WTC11 (cell line): ENCODE data around the gene EIF2D. TPM values are rescaled to one million over a fixed set of nuclear protein-coding genes. Genes with fewer than 3 reads are reported as not detected.

Experiments used
- ATAC-seq: fragments of 200-7000 bp; cut with Tn5 transposase; 2 replicates; pipeline ENCODE4 v1.10.0; 2021; ENCODE audit warnings: mild to moderate bottlenecking, moderate library complexity
- CTCF ChIA-PET: fragments of 300-600 bp; sonication (Branson Sonifier 250); formaldehyde crosslinking; loops from one replicate; lab custom pipeline; 2021; ENCODE audit warnings: antibody characterized with exemption; lab: Charles Lee
- POLR2A ChIA-PET: fragments of 350-600 bp; sonication (Branson Sonifier 250); formaldehyde crosslinking; loops from one replicate; lab custom pipeline; 2021; ENCODE audit warnings: antibody characterized with exemption; lab: Charles Lee
- DNase-seq: peaks from one replicate; pipeline ENCODE4 v3.0.0; 2021; ENCODE audit warnings: low spot score
- H3K27ac Mint-ChIP-seq: 2 replicates; pipeline ENCODE4 v1.8.0; 2021; ENCODE audit warnings: mixed read lengths
- H3K27me3 Mint-ChIP-seq: 2 replicates; pipeline ENCODE4 v1.8.0; 2021; ENCODE audit warnings: low read depth, mild to moderate bottlenecking, moderate library complexity, mixed read lengths
- H3K36me3 Mint-ChIP-seq: 2 replicates; pipeline ENCODE4 v1.8.0; 2021; ENCODE audit warnings: mixed read lengths
- H3K4me1 Mint-ChIP-seq: 2 replicates; pipeline ENCODE4 v1.8.0; 2022; ENCODE audit warnings: mixed read lengths
- H3K4me3 Mint-ChIP-seq: 2 replicates; pipeline ENCODE4 v1.8.0; 2021; ENCODE audit warnings: mild to moderate bottlenecking, moderate library complexity, mixed read lengths
- H3K9me3 Mint-ChIP-seq: 2 replicates; pipeline ENCODE4 v1.8.0; 2021; ENCODE audit warnings: mixed read lengths
- ATF2 ChIP-seq: sonication (generic); formaldehyde crosslinking; IDR thresholded peaks from 2 replicates; pipeline ENCODE4 v1.8.1; 2022; ENCODE audit warnings: low read depth, missing genetic modification reagents, borderline replicate concordance
- ATF6 ChIP-seq: sonication (generic); formaldehyde crosslinking; IDR thresholded peaks from 2 replicates; pipeline ENCODE4 v1.8.1; 2023; ENCODE audit warnings: mild to moderate bottlenecking, missing genetic modification reagents
- CTCF ChIP-seq: fragments of 200-600 bp; IDR thresholded peaks from 2 replicates; pipeline ENCODE4 v1.8.0; 2022; ENCODE audit warnings: antibody characterized with exemption
- ETV6 ChIP-seq: sonication (generic); formaldehyde crosslinking; IDR thresholded peaks from 2 replicates; pipeline ENCODE4 v1.8.1; 2022; ENCODE audit warnings: mild to moderate bottlenecking, missing genetic modification reagents
- FOXP1 ChIP-seq: sonication (generic); formaldehyde crosslinking; IDR thresholded peaks from 2 replicates; pipeline ENCODE4 v1.8.0; 2022; ENCODE audit warnings: missing genetic modification reagents, mild to moderate bottlenecking, moderate library complexity, borderline replicate concordance
- GABPB1 ChIP-seq: sonication (generic); formaldehyde crosslinking; IDR thresholded peaks from 2 replicates; pipeline ENCODE4 v1.8.1; 2023; ENCODE audit warnings: mild to moderate bottlenecking, missing genetic modification reagents
- GRHL2 ChIP-seq: fragments of 250-450 bp; sonication (Bioruptor Pico); IDR thresholded peaks from 2 replicates; pipeline ENCODE4 v1.8.0; 2022; ENCODE audit warnings: mild to moderate bottlenecking, moderate library complexity; ENCODE audit not compliant: insufficient replicate concordance, severe bottlenecking
- HMGA2 ChIP-seq: fragments of 250-450 bp; sonication (Bioruptor Pico); IDR thresholded peaks from 2 replicates; pipeline ENCODE4 v1.4.0; 2021; ENCODE audit warnings: mild to moderate bottlenecking, moderate library complexity
- IRF1 ChIP-seq: sonication (generic); formaldehyde crosslinking; IDR thresholded peaks from 2 replicates; pipeline ENCODE4 v1.8.0; 2023; ENCODE audit warnings: missing genetic modification reagents
- IRF2 ChIP-seq: sonication (generic); formaldehyde crosslinking; IDR thresholded peaks from 2 replicates; pipeline ENCODE4 v1.8.0; 2022; ENCODE audit warnings: low read depth, missing genetic modification reagents, borderline replicate concordance
- JUN ChIP-seq: sonication (generic); formaldehyde crosslinking; IDR thresholded peaks from 2 replicates; pipeline ENCODE4 v1.8.0; 2023; ENCODE audit warnings: mild to moderate bottlenecking, missing genetic modification reagents
- KAT7 ChIP-seq: sonication (generic); formaldehyde crosslinking; IDR thresholded peaks from 2 replicates; pipeline ENCODE4 v1.8.1; 2023; ENCODE audit warnings: missing genetic modification reagents, mild to moderate bottlenecking, borderline replicate concordance
- MAX ChIP-seq: sonication (generic); formaldehyde crosslinking; IDR thresholded peaks from 2 replicates; pipeline ENCODE4 v1.8.0; 2022; ENCODE audit warnings: mild to moderate bottlenecking, missing genetic modification reagents
- NR1H2 ChIP-seq: sonication (generic); formaldehyde crosslinking; IDR thresholded peaks from 2 replicates; pipeline ENCODE4 v1.9.0; 2021; ENCODE audit warnings: mild to moderate bottlenecking, moderate library complexity, missing genetic modification reagents
- NR2C2 ChIP-seq: sonication (generic); formaldehyde crosslinking; IDR thresholded peaks from 2 replicates; pipeline ENCODE4 v1.8.0; 2022; ENCODE audit warnings: mild to moderate bottlenecking, missing genetic modification reagents
- PREB ChIP-seq: sonication (generic); formaldehyde crosslinking; IDR thresholded peaks from 2 replicates; pipeline ENCODE4 v1.8.1; 2022; ENCODE audit warnings: mild to moderate bottlenecking, missing genetic modification reagents, moderate library complexity, borderline replicate concordance
- SMAD4 ChIP-seq: sonication (generic); formaldehyde crosslinking; IDR thresholded peaks from 2 replicates; pipeline ENCODE4 v1.8.0; 2022; ENCODE audit warnings: mild to moderate bottlenecking, missing genetic modification reagents
- SP1 ChIP-seq: sonication (generic); formaldehyde crosslinking; conservative IDR thresholded peaks from 2 replicates; pipeline ENCODE4 v1.8.1; 2022; ENCODE audit warnings: missing genetic modification reagents
- TCF7 ChIP-seq: sonication (generic); formaldehyde crosslinking; IDR thresholded peaks from 2 replicates; pipeline ENCODE4 v1.8.0; 2022; ENCODE audit warnings: mild to moderate bottlenecking, low read depth, missing genetic modification reagents, moderate library complexity
- TEAD1 ChIP-seq: sonication (generic); formaldehyde crosslinking; IDR thresholded peaks from 2 replicates; pipeline ENCODE4 v1.8.0; 2022; ENCODE audit warnings: mild to moderate bottlenecking, missing genetic modification reagents
- ZNF219 ChIP-seq: sonication (generic); formaldehyde crosslinking; IDR thresholded peaks from 2 replicates; pipeline ENCODE4 v1.8.0; 2023; ENCODE audit warnings: missing genetic modification reagents, mild to moderate bottlenecking, borderline replicate concordance
- ZNF232 ChIP-seq: sonication (generic); formaldehyde crosslinking; IDR thresholded peaks from 2 replicates; pipeline ENCODE4 v1.8.0; 2022; ENCODE audit warnings: mild to moderate bottlenecking, missing genetic modification reagents
- ZNF396 ChIP-seq: fragments of 250-450 bp; sonication (Bioruptor Pico); IDR thresholded peaks from 2 replicates; pipeline ENCODE4 v1.8.0; 2021; ENCODE audit warnings: mild to moderate bottlenecking, moderate library complexity, borderline replicate concordance
- total RNA-seq: library from RNA; stranded (reverse); gene quantifications from 3 replicates; pipeline ENCODE4 v1.2.3, GENCODE V29; 2021

Gene EIF2D
- total RNA-seq, 1 experiment from 2014 or later = 35.7 TPM

- CTCF ChIA-PET = interaction anchor here (1.1 to 3.0 kb wide), 5 partner anchors 15 to 80 kb away, joined by 3 to 13 read pairs (median 4); partner anchors contain the start of gene RASSF5
- H3K27ac Mint-ChIP-seq = no peak overlapping the region
- ATAC-seq = no peak
- H3K27me3 Mint-ChIP-seq = peaks cover 31% of the 10 kb centered on the region
- H3K4me1 Mint-ChIP-seq = peaks cover 40% of the 10 kb centered on the region
- no peaks in the 10 kb centered on the region for H3K9me3 Mint-ChIP-seq
- POLR2A ChIA-PET = no interaction called here
- no peak for DNase-seq
- no peak overlapping the region for H3K4me3 Mint-ChIP-seq
- H3K36me3 Mint-ChIP-seq = no peaks in the 10 kb centered on the region
- TF ChIP-seq GABPB1 (CRISPR knock-in tag) = no peak
- TF ChIP-seq GRHL2 = no peak
- no peak for TF ChIP-seq PREB (CRISPR knock-in tag)
- TF ChIP-seq IRF1 (CRISPR knock-in tag) = no peak
Observed at GRCh38 chr1:206560007-206560716, 52.1 kb downstream of the EIF2D start.

- no peak for DNase-seq
- POLR2A ChIA-PET = no interaction called here
- CTCF ChIA-PET = interaction anchor here (1.1 to 3.0 kb wide), 5 partner anchors 15 to 80 kb away, joined by 3 to 13 read pairs (median 4); partner anchors contain the start of gene RASSF5
Observed at GRCh38 chr1:206559672-206559995, 52.6 kb downstream of the EIF2D start.

GRCh38 chr1:206558794-206559671 is 53.2 kb downstream of the EIF2D start:
- ATAC-seq (no peak), DNase-seq (no peak)
- Mint-ChIP-seq H3K4me3 (no peak overlapping the region), H3K9me3 (no peaks in the 10 kb centered on the region), H3K4me1 (peaks cover 40% of the 10 kb centered on the region), H3K27ac (no peak overlapping the region), H3K27me3 (peaks cover 36% of the 10 kb centered on the region), H3K36me3 (no peaks in the 10 kb centered on the region)
- ChIA-PET POLR2A (no interaction called here), CTCF (interaction anchor here (1.0 to 3.0 kb wide), 6 partner anchors 13 to 79 kb away, joined by 3 to 13 read pairs (median 4); partner anchors contain the start of gene RASSF5)
- TF ChIP-seq CTCF (no peak), HMGA2 (no peak), KAT7 (no peak), ATF6 (CRISPR knock-in tag) (no peak), SP1 (CRISPR knock-in tag) (no peak), IRF1 (CRISPR knock-in tag) (no peak), IRF2 (CRISPR knock-in tag) (no peak), SMAD4 (CRISPR knock-in tag) (no peak), ZNF219 (no peak), NR2C2 (CRISPR knock-in tag) (no peak), TCF7 (CRISPR knock-in tag) (no peak), FOXP1 (CRISPR knock-in tag) (no peak), ATF2 (CRISPR knock-in tag) (no peak), ZNF396 (CRISPR knock-in tag) (no peak), MAX (no peak), ETV6 (CRISPR knock-in tag) (no peak)

More at GRCh38 chr1:206559672-206559995, 52.6 kb downstream of the EIF2D start:
- H3K4me1 Mint-ChIP-seq = peaks cover 40% of the 10 kb centered on the region
- no peak for TF ChIP-seq ZNF232 (CRISPR knock-in tag)
- TF ChIP-seq NR1H2 (CRISPR knock-in tag) = no peak
- TF ChIP-seq JUN (CRISPR knock-in tag) = no peak
- TF ChIP-seq TEAD1 (CRISPR knock-in tag) = no peak
- no peak for TF ChIP-seq ETV6 (CRISPR knock-in tag)
- H3K36me3 Mint-ChIP-seq = no peaks in the 10 kb centered on the region
- H3K4me3 Mint-ChIP-seq = no peak overlapping the region
- H3K27ac Mint-ChIP-seq = no peak overlapping the region
- H3K27me3 Mint-ChIP-seq = peaks cover 36% of the 10 kb centered on the region
- ATAC-seq = no peak
- H3K9me3 Mint-ChIP-seq = no peaks in the 10 kb centered on the region
